HCT116 (cell line): Measurements from ENCODE around the gene SYNPR. TPM values are rescaled to one million over a fixed set of nuclear protein-coding genes. Genes with fewer than 3 reads are reported as not detected.

Experiments used
- ATAC-seq: fragments of 200-7000 bp; cut with Tn5 transposase; 2 replicates; pipeline ENCODE4 v1.9.1; 2020; ENCODE audit warnings: mild to moderate bottlenecking, moderate library complexity
- BruUV-seq: library from RNA; stranded (reverse); fragments of 400-500 nt; replicated peaks from 2 replicates; lab custom pipeline; 2021; lab: Mats Ljungman, UMichigan
- CTCF ChIA-PET: fragments of 300-600 bp; sonication (Branson Sonifier 250); formaldehyde crosslinking; loops from one replicate; lab custom pipeline; 2021; ENCODE audit warnings: antibody characterized with exemption; lab: Charles Lee
- POLR2A ChIA-PET: fragments of 300-600, 350-600 bp; sonication (Branson Sonifier 250); formaldehyde crosslinking; loops from one replicate; lab custom pipeline; 2021; ENCODE audit warnings: antibody characterized with exemption; lab: Charles Lee
- RAD21 ChIA-PET, 2 experiments: fragments of 300-600 bp; sonication (Branson Sonifier 250); formaldehyde crosslinking; loops; one replicate each; lab custom pipeline; 2023; ENCODE audit warnings: low total read pairs in 2 of 2; ENCODE audit not compliant: uncharacterized antibody in 2 of 2, unreplicated experiment in 2 of 2, low non-redundant PET in 1 of 2; lab: Charles Lee
- DNase-seq: peaks from one replicate; pipeline ENCODE4 v3.0.0-alpha.2; 2010; ENCODE audit warnings: low read depth, low spot score
- H2AFZ ChIP-seq: fragments of 200-600 bp; shearing (Covaris generic), sonication (generic); 2 replicates; pipeline ENCODE4 v1.6.1; 2017; ENCODE audit warnings: low read depth, mixed run types, mixed read lengths, antibody characterized with exemption, low read length; ENCODE audit not compliant: poor library complexity, severe bottlenecking
- H3K27ac ChIP-seq: 2 replicates; pipeline ENCODE4 v1.5.1; 2012; ENCODE audit warnings: low read depth, low read length
- H3K27me3 ChIP-seq: fragments of 200-600 bp; sonication (generic); 2 replicates; pipeline ENCODE4 v1.6.1; 2016; ENCODE audit warnings: mixed run types, low read length, mixed read lengths; ENCODE audit not compliant: insufficient read depth
- H3K36me3 ChIP-seq, 2 experiments: fragments of 200-500 bp in 1 of 2; fragments of 200-600 bp in 1 of 2; sonication (Bioruptor generic) in 1 of 2; sonication (generic) in 1 of 2; 2 replicates each; pipeline versions ENCODE4 v1.5.1 to v1.6.1; 2014 to 2016; ENCODE audit warnings: low read length in 2 of 2, inconsistent platforms in 1 of 2, mixed read lengths in 1 of 2, mixed run types in 1 of 2; ENCODE audit not compliant: insufficient read depth in 2 of 2, control insufficient read depth in 1 of 2
- H3K4me1 ChIP-seq, 2 experiments: fragments of 200-600 bp in 1 of 2; sonication (generic) in 1 of 2; 2 replicates each; pipeline versions ENCODE4 v1.5.1 to v1.6.1; 2012 to 2017; ENCODE audit warnings: low read length in 2 of 2, inconsistent platforms in 1 of 2, mild to moderate bottlenecking in 1 of 2, mixed read lengths in 1 of 2, mixed run types in 1 of 2, moderate library complexity in 1 of 2; ENCODE audit not compliant: insufficient read depth in 2 of 2, control insufficient read depth in 1 of 2
- H3K4me2 ChIP-seq: fragments of 200-600 bp; sonication (generic); 2 replicates; pipeline ENCODE4 v1.6.1; 2017; ENCODE audit warnings: mixed run types, low read length, mixed read lengths
- H3K4me3 ChIP-seq, 2 experiments: fragments of 200-600 bp in 1 of 2; sonication (generic) in 1 of 2; replicated peaks in 1 of 2; 2 replicates each; pipeline ENCODE4 v1.5.1; 2011 to 2016; ENCODE audit warnings: low read length in 2 of 2, control low read depth in 1 of 2, low read depth in 1 of 2, mild to moderate bottlenecking in 1 of 2, mixed read lengths in 1 of 2, mixed run types in 1 of 2
- H3K79me2 ChIP-seq: fragments of 200-600 bp; sonication (generic); 2 replicates; pipeline ENCODE4 v1.6.1; 2017; ENCODE audit warnings: mild to moderate bottlenecking, mixed run types, low read length, moderate library complexity, mixed read lengths; ENCODE audit not compliant: insufficient read depth
- H3K9ac ChIP-seq: fragments of 200-600 bp; sonication (generic); 2 replicates; pipeline ENCODE4 v1.6.1; 2016; ENCODE audit warnings: low read length, mixed read lengths
- H3K9me2 ChIP-seq: fragments of 200-600 bp; sonication (generic), shearing (Covaris generic); 2 replicates; pipeline ENCODE4 v1.6.1; 2017; ENCODE audit warnings: mixed run types, mild to moderate bottlenecking, moderate library complexity; ENCODE audit not compliant: insufficient read depth
- H3K9me3 ChIP-seq, 2 experiments: fragments of 200-500 bp in 1 of 2; fragments of 200-600 bp in 1 of 2; sonication (Bioruptor generic) in 1 of 2; sonication (generic) in 1 of 2; 2 replicates each; pipeline ENCODE4 v1.6.1; 2014 to 2017; ENCODE audit warnings: low read length in 2 of 2, mixed read lengths in 2 of 2, inconsistent platforms in 1 of 2, low read depth in 1 of 2, mild to moderate bottlenecking in 1 of 2, mixed run types in 1 of 2, moderate library complexity in 1 of 2; ENCODE audit not compliant: control insufficient read depth in 1 of 2, insufficient read depth in 1 of 2
- H4K20me1 ChIP-seq: fragments of 200-600 bp; sonication (generic), shearing (Covaris generic); 2 replicates; pipeline ENCODE4 v1.6.1; 2017; ENCODE audit warnings: mixed run types, mild to moderate bottlenecking, moderate library complexity; ENCODE audit not compliant: insufficient read depth
- CBX3 ChIP-seq: IDR thresholded peaks from 2 replicates; pipeline ENCODE4 v1.6.1; 2012; ENCODE audit warnings: low read depth
- CEBPB ChIP-seq: IDR thresholded peaks from 2 replicates; pipeline ENCODE4 v1.6.1; 2012; ENCODE audit warnings: low read depth
- EGR1 ChIP-seq: IDR thresholded peaks from 2 replicates; pipeline ENCODE4 v1.6.1; 2012; ENCODE audit warnings: low read depth
- ELF1 ChIP-seq: IDR thresholded peaks from 2 replicates; pipeline ENCODE4 v1.6.1; 2012; ENCODE audit warnings: low read depth, borderline replicate concordance
- EZH2 ChIP-seq: fragments of 200-600 bp; sonication (generic); IDR thresholded peaks from 2 replicates; pipeline ENCODE4 v1.6.1; 2017; ENCODE audit warnings: antibody characterized with exemption, mixed run types
- FOSL1 ChIP-seq: IDR thresholded peaks from 2 replicates; pipeline ENCODE4 v1.6.1; 2012; ENCODE audit warnings: low read depth
- JUND ChIP-seq: IDR thresholded peaks from 2 replicates; pipeline ENCODE4 v1.6.1; 2012
- POLR2A ChIP-seq: IDR thresholded peaks from 2 replicates; pipeline ENCODE4 v1.7.0; 2011; ENCODE audit warnings: borderline replicate concordance; ENCODE audit not compliant: insufficient read depth, insufficient read length; ENCODE audit errors: extremely low read depth
- POLR2AphosphoS5 ChIP-seq: IDR thresholded peaks from 2 replicates; pipeline ENCODE4 v1.6.1; 2011; ENCODE audit warnings: mild to moderate bottlenecking, low read depth, low read length, moderate library complexity
- RAD21 ChIP-seq: IDR thresholded peaks from 2 replicates; pipeline ENCODE4 v1.6.1; 2012; ENCODE audit warnings: low read depth, mild to moderate bottlenecking
- SRF ChIP-seq: IDR thresholded peaks from 2 replicates; pipeline ENCODE4 v1.6.1; 2012; ENCODE audit warnings: low read depth
- YY1 ChIP-seq: IDR thresholded peaks from 2 replicates; pipeline ENCODE4 v1.6.1; 2011; ENCODE audit warnings: low read length, low read depth, moderate library complexity, mild to moderate bottlenecking; ENCODE audit not compliant: insufficient replicate concordance; ENCODE audit errors: extremely low read depth
- ZFX ChIP-seq: fragments of 450-650 bp; IDR thresholded peaks from 2 replicates; pipeline ENCODE4 v1.6.1; 2017
- ZNF274 ChIP-seq: fragments of 200-500 bp; sonication (Bioruptor generic); IDR thresholded peaks from 2 replicates; pipeline ENCODE4 v1.6.1; 2014; ENCODE audit warnings: mild to moderate bottlenecking, low read depth, low read length, inconsistent platforms
- intact Hi-C: fragments of 100-400 bp; cut with micrococcal nuclease; formaldehyde crosslinking; loops from 2 replicates; pipeline ENCODE4 v1.10.0; 2022
- total RNA-seq: library from RNA; stranded (reverse); gene quantifications from one replicate; pipeline ENCODE4 v1.2.1, GENCODE V29; 2021; ENCODE audit not compliant: unreplicated experiment
- TF ChIP-seq, protein P1 (sequence below): IDR thresholded peaks from 2 replicates; pipeline ENCODE4 v1.6.1; 2011; ENCODE audit warnings: mild to moderate bottlenecking, low read length, moderate library complexity; ENCODE audit not compliant: insufficient replicate concordance; ENCODE audit errors: extremely low read depth
- TF ChIP-seq, protein P2 (sequence below): IDR thresholded peaks from 2 replicates; pipeline ENCODE4 v1.6.1; 2012; ENCODE audit warnings: low read depth
- TF ChIP-seq, protein P3 (sequence below): IDR thresholded peaks from 2 replicates; pipeline ENCODE4 v1.6.1; 2012
- TF ChIP-seq, protein P4 (sequence below), 3 experiments: fragments of 200-600 bp in 1 of 3; sonication (generic) in 1 of 3; IDR thresholded peaks in 2 of 3; conservative IDR thresholded peaks in 1 of 3; 2 replicates each; pipeline ENCODE4 v1.5.1; 2012 to 2017; ENCODE audit warnings: low read depth in 2 of 3, low read length in 2 of 3, antibody characterized with exemption in 1 of 3, borderline replicate concordance in 1 of 3, control low read depth in 1 of 3, mild to moderate bottlenecking in 1 of 3, mixed read lengths in 1 of 3, mixed run types in 1 of 3, moderate library complexity in 1 of 3; ENCODE audit not compliant: insufficient read depth in 1 of 3
- TF ChIP-seq, protein P5 (sequence below): IDR thresholded peaks from 2 replicates; pipeline ENCODE4 v1.6.1; 2012

SYNPR gene
- total RNA-seq, 1 experiment from 2014 or later: not detected

DNA sequence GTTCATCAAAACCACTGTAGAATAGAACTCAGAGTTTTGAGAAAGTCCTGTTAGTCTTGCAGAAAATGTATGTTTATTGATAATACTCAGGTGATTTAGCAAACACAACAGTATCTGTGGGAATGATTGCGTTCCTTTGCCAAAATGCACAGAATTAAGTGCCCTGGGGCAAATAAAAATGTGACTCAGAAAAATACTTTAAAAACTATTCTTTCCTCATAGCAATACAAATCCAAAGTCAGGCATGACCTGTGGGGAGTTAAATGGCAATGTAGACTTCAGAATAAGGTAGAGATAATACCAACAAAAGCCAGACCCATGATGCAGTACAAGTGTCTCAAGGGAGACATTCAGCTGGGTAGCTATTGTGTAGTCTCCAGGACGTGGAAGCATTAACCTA lies 302.0 kb downstream of the SYNPR start:
- Histone ChIP-seq H3K4me1 (no peaks in the 10 kb centered on the region), H3K27me3 (0 out of 2 replicates have a peak, but pooled peaks cover 8% of the 10 kb centered on the region), H3K9me3 (no peaks in the 10 kb centered on the region), H3K9ac (no peak overlapping the region), H2AFZ (no peak overlapping the region), H3K79me2 (no peaks in the 10 kb centered on the region), H3K4me3 (no peak overlapping the region), H3K36me3 (no peaks in the 10 kb centered on the region), H4K20me1 (no peaks in the 10 kb centered on the region; the same call in 1 of the 2 replicates), H3K4me2 (no peak overlapping the region), H3K27ac (no peak overlapping the region), H3K9me2 (no peaks in the 10 kb centered on the region)
- ChIA-PET CTCF (no interaction called here), RAD21 (no interaction called here), POLR2A (no interaction called here)
- DNase-seq (no peak), ATAC-seq (no peak)
- intact Hi-C loops: no loop called here
- TF ChIP-seq ZNF274 (no peak), POLR2A (no peak), SRF (no peak), RAD21 (no peak), FOSL1 (no peak), ZFX (no peak), EZH2 (no peak), CBX3 (no peak), CEBPB (no peak), EGR1 (no peak), POLR2AphosphoS5 (no peak), ELF1 (no peak), JUND (no peak), YY1 (no peak)
- TF ChIP-seq, protein P1, sequence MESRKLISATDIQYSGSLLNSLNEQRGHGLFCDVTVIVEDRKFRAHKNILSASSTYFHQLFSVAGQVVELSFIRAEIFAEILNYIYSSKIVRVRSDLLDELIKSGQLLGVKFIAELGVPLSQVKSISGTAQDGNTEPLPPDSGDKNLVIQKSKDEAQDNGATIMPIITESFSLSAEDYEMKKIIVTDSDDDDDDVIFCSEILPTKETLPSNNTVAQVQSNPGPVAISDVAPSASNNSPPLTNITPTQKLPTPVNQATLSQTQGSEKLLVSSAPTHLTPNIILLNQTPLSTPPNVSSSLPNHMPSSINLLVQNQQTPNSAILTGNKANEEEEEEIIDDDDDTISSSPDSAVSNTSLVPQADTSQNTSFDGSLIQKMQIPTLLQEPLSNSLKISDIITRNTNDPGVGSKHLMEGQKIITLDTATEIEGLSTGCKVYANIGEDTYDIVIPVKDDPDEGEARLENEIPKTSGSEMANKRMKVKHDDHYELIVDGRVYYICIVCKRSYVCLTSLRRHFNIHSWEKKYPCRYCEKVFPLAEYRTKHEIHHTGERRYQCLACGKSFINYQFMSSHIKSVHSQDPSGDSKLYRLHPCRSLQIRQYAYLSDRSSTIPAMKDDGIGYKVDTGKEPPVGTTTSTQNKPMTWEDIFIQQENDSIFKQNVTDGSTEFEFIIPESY: no peak
- TF ChIP-seq, protein P2, sequence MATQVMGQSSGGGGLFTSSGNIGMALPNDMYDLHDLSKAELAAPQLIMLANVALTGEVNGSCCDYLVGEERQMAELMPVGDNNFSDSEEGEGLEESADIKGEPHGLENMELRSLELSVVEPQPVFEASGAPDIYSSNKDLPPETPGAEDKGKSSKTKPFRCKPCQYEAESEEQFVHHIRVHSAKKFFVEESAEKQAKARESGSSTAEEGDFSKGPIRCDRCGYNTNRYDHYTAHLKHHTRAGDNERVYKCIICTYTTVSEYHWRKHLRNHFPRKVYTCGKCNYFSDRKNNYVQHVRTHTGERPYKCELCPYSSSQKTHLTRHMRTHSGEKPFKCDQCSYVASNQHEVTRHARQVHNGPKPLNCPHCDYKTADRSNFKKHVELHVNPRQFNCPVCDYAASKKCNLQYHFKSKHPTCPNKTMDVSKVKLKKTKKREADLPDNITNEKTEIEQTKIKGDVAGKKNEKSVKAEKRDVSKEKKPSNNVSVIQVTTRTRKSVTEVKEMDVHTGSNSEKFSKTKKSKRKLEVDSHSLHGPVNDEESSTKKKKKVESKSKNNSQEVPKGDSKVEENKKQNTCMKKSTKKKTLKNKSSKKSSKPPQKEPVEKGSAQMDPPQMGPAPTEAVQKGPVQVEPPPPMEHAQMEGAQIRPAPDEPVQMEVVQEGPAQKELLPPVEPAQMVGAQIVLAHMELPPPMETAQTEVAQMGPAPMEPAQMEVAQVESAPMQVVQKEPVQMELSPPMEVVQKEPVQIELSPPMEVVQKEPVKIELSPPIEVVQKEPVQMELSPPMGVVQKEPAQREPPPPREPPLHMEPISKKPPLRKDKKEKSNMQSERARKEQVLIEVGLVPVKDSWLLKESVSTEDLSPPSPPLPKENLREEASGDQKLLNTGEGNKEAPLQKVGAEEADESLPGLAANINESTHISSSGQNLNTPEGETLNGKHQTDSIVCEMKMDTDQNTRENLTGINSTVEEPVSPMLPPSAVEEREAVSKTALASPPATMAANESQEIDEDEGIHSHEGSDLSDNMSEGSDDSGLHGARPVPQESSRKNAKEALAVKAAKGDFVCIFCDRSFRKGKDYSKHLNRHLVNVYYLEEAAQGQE: no peak
- TF ChIP-seq, protein P3, sequence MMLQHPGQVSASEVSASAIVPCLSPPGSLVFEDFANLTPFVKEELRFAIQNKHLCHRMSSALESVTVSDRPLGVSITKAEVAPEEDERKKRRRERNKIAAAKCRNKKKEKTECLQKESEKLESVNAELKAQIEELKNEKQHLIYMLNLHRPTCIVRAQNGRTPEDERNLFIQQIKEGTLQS: no peak
- TF ChIP-seq, protein P4, sequence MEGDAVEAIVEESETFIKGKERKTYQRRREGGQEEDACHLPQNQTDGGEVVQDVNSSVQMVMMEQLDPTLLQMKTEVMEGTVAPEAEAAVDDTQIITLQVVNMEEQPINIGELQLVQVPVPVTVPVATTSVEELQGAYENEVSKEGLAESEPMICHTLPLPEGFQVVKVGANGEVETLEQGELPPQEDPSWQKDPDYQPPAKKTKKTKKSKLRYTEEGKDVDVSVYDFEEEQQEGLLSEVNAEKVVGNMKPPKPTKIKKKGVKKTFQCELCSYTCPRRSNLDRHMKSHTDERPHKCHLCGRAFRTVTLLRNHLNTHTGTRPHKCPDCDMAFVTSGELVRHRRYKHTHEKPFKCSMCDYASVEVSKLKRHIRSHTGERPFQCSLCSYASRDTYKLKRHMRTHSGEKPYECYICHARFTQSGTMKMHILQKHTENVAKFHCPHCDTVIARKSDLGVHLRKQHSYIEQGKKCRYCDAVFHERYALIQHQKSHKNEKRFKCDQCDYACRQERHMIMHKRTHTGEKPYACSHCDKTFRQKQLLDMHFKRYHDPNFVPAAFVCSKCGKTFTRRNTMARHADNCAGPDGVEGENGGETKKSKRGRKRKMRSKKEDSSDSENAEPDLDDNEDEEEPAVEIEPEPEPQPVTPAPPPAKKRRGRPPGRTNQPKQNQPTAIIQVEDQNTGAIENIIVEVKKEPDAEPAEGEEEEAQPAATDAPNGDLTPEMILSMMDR (IDR thresholded peaks at IDR 0.05 in 2 of 3, conservative IDR thresholded peaks at IDR 0.05 in 1 of 3; ENCODE audit: borderline replicate concordance in 1 of 3, insufficient read depth in 1 of 3, low read depth in 2 of 3, low read length in 2 of 3): no peak
- TF ChIP-seq, protein P5, sequence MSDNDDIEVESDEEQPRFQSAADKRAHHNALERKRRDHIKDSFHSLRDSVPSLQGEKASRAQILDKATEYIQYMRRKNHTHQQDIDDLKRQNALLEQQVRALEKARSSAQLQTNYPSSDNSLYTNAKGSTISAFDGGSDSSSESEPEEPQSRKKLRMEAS: no peak
- no TSS peak for BruUV-seq
